Esophagus squamous epithelium (tissue), 4 donors: ENCODE results near the gene WNT7B.

Source experiments
- CTCF ChIP-seq, 6 experiments: fragments of 450-650 bp in 4 of 6; fragments of 200-600 bp in 2 of 6; sonication (generic) in 2 of 6; IDR thresholded peaks; one replicate each; pipeline ENCODE4 v1.5.1; 2016 to 2019; ENCODE audit warnings: antibody characterized with exemption in 6 of 6, mild to moderate bottlenecking in 4 of 6, moderate library complexity in 4 of 6
- POLR2A ChIP-seq, 4 donors: fragments of 450-650 bp; IDR thresholded peaks; one replicate each; pipeline ENCODE4 v1.6.1; 2017; ENCODE audit warnings: antibody characterized with exemption in 4 of 4, mild to moderate bottlenecking in 4 of 4, moderate library complexity in 3 of 4

DNA sequence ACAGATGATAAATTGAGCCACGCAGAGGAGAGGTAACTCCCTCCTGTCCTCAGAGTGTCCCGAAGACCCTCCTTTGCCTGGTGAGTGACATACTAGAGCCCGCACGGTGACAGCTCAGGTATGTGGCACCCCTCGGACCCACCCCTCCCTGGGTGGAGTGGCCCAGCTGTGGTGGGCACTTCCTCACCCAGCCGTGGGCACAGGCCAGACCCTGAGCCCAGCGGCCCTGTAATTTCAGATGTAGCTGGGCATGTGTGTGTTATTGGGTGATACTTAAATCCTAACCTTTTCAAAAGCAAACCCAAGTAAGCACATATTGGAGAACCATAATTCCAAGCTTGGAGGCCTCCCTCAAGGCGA lies 93.2 kb downstream of the WNT7B start:
- TF ChIP-seq CTCF (IDR thresholded peaks at IDR 0.05) (no peak), POLR2A (IDR thresholded peaks at IDR 0.05) (no peak)
